Fibroblast of skin of right quadriceps (primary cell): ENCODE results near the gene CACNB2.
"Not testable (repeated sequence)": the region's sequence is repeated elsewhere in the genome, so short reads cannot be mapped to it uniquely, and the experiment has no call there.

Experiments
- DNase-seq: peaks from one replicate; pipeline ENCODE4 v3.0.0-alpha.2; 2013

CACNB2 gene

GRCh38 chr10:18532881-18533535 lies 392.8 kb downstream of the CACNB2 start:
- DNase-seq: no peak

GRCh38 chr10:18533896-18534295 lies 393.7 kb downstream of the CACNB2 start:
- DNase-seq: no peak

GRCh38 chr10:18539335-18539734 lies 399.1 kb downstream of the CACNB2 start:
- no peak for DNase-seq

GRCh38 chr10:18540195-18540594 lies 400.0 kb downstream of the CACNB2 start:
- no peak for DNase-seq

- DNase-seq: peak; percentile 25
Measured at GRCh38 chr10:18542832-18543231, 402.6 kb downstream of the CACNB2 start.

GRCh38 chr10:18545621-18546305 lies 405.5 kb downstream of the CACNB2 start:
- DNase-seq: peak; percentile 35

GRCh38 chr10:18549105-18549504 lies 408.9 kb downstream of the CACNB2 start:
- DNase-seq: no peak

- no peak for DNase-seq
Measured at GRCh38 chr10:18551473-18551872, 411.2 kb downstream of the CACNB2 start.

- peak; percentile 16 for DNase-seq
Measured at GRCh38 chr10:18554479-18554878, 414.3 kb downstream of the CACNB2 start.

- DNase-seq: no peak
Measured at GRCh38 chr10:18556522-18557147, 416.4 kb downstream of the CACNB2 start.

- DNase-seq: no peak
Measured at GRCh38 chr10:18557960-18558359, 417.7 kb downstream of the CACNB2 start.

GRCh38 chr10:18561861-18562551 lies 421.8 kb downstream of the CACNB2 start:
- no peak for DNase-seq

GRCh38 chr10:18563003-18563726 lies 422.9 kb downstream of the CACNB2 start:
- DNase-seq: no peak

- no peak for DNase-seq
Measured at GRCh38 chr10:18565006-18565405, 424.8 kb downstream of the CACNB2 start.

GRCh38 chr10:18566177-18566576 lies 426.0 kb downstream of the CACNB2 start:
- DNase-seq: no peak

GRCh38 chr10:18567343-18567856 lies 427.2 kb downstream of the CACNB2 start:
- DNase-seq: no peak

- not testable (repeated sequence) for DNase-seq
Measured at GRCh38 chr10:18570386-18570785, 430.2 kb downstream of the CACNB2 start.

- no peak for DNase-seq
Measured at GRCh38 chr10:18571076-18571475, 430.9 kb downstream of the CACNB2 start.

GRCh38 chr10:18571780-18572179 lies 431.6 kb downstream of the CACNB2 start:
- DNase-seq: no peak

GRCh38 chr10:18572959-18573561 lies 432.8 kb downstream of the CACNB2 start:
- DNase-seq: no peak

- no peak for DNase-seq
Measured at GRCh38 chr10:18576586-18576985, 436.4 kb downstream of the CACNB2 start.
